GM13976 (cell line): ENCODE results near the gene RPP25.

Experiments
- DNase-seq: peaks from one replicate; pipeline ENCODE4 v3.0.0; 2012; ENCODE audit warnings: low spot score
- in situ Hi-C: fragments of 300-500 bp; cut with MboI; formaldehyde crosslinking; loops from one replicate; pipeline ENCODE4 v1.12.0; 2022; ENCODE audit warnings: low sequenced_read_pairs, mixed read lengths, inconsistent platforms; ENCODE audit not compliant: unreplicated experiment
- TF ChIP-seq, protein P1 (sequence below): IDR thresholded peaks from 2 replicates; pipeline ENCODE4 v1.5.1; 2012; ENCODE audit warnings: borderline replicate concordance, mild to moderate bottlenecking; ENCODE audit not compliant: insufficient read depth; ENCODE audit errors: extremely low read depth, missing control alignments, control extremely low read depth

The RPP25 gene

DNA sequence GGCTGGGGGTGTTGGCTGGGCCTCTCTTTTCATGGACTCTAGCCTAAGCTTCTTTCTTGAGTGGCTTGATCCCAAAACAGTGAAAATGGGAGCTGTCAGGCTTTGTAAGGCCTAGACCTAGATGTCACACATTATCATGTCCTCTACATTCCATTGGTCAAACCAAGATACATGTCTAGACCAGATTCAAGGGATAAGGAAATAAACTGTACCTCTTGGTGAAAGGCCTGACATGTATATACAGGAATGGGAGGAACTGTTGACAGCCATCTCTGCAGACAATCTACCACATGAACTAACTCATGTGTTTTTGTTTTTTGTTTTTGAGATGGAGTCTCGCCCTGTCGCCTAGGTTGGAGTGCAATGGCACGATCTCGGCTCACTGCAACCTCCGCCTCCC is 11.1 kb upstream of the RPP25 start:
- in situ Hi-C loops, result no loop called here
- TF ChIP-seq, protein P1, sequence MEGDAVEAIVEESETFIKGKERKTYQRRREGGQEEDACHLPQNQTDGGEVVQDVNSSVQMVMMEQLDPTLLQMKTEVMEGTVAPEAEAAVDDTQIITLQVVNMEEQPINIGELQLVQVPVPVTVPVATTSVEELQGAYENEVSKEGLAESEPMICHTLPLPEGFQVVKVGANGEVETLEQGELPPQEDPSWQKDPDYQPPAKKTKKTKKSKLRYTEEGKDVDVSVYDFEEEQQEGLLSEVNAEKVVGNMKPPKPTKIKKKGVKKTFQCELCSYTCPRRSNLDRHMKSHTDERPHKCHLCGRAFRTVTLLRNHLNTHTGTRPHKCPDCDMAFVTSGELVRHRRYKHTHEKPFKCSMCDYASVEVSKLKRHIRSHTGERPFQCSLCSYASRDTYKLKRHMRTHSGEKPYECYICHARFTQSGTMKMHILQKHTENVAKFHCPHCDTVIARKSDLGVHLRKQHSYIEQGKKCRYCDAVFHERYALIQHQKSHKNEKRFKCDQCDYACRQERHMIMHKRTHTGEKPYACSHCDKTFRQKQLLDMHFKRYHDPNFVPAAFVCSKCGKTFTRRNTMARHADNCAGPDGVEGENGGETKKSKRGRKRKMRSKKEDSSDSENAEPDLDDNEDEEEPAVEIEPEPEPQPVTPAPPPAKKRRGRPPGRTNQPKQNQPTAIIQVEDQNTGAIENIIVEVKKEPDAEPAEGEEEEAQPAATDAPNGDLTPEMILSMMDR, result no peak
- no peak for DNase-seq

DNA sequence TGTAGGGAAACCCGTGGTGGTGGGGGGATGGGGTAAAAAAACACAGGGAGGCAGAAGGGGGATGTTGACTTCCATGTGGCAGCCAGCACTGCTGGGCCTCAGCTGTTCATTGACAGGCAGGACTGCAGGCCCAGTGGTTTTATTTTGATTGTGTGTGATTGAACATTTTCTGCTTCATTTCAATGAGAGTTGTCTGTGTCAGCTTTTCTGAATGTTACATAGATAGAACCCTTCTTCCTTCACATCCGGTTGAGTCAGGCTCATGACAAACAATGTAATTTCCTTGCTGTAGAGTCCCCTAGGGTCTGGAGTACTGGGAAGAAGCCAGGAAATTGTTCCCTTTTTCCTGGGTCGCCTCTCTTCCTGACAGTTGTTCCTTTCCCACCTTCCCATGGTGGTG is 8.2 kb upstream of the RPP25 start:
- TF ChIP-seq, protein P1, result no peak
- no peak for DNase-seq
- in situ Hi-C loops, result no loop called here

DNA sequence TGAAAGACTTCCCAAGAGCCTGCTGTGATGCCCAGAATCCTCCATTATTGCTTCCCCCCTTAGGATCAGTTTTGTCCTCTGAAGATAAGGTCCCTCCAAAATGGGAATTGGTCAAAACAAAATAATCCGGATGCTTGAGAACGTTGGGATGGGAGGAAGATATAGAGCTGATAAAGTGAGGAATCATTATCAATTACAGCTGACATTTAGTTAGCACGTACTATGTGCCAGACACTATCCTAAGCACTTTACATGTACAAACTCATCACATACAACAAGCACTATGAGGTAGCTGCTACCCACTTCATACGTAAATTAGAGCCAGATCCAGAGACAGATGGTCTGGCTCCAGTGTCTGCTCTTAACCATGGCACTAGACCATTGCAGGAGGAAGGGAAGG is 6.6 kb upstream of the RPP25 start:
- in situ Hi-C loops, result no loop called here
- no peak for DNase-seq
- TF ChIP-seq, protein P1, result no peak

DNA sequence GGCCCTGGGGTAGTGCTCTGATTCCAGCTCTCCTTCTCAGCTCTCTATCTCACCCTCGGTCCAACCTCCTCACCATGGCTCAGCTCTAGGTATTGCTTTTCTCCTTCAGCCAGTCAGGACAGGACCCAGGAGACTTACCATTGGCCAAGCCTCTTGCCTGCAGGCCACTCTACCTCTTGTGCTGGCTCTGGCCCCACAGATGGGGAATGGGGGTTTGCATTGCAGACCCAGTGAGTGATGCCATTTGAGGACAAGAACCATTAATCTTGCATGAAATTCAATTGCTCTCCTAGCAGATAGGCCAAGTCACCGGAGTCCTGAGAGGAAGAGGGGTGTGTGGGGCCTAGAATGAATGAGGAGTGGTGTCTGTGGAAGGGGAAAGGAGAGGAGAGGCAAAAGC is 6.1 kb upstream of the RPP25 start:
- no peak for DNase-seq
- TF ChIP-seq, protein P1, result no peak
- in situ Hi-C loops, result no loop called here

DNA sequence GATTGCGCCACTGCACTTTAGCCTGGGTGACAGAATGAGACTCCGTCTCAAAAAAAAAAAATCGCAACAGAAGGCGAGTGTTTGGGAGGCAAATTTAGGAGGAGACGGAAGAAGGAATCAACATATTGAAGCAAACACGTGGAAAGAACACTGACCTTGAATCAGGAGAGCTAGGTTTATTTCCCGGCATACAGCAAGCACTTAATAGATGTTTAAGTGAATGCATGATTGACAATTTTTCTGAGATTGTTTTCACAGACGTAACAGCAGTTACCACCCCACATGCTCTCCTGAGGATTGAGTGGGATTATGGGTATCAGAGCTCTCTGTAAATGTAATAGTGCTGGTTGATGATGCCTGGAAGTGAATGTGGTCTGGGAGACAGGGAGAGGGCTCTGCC is 5.6 kb upstream of the RPP25 start:
- TF ChIP-seq, protein P1, result no peak
- in situ Hi-C loops, result no loop called here
- no peak for DNase-seq

DNA sequence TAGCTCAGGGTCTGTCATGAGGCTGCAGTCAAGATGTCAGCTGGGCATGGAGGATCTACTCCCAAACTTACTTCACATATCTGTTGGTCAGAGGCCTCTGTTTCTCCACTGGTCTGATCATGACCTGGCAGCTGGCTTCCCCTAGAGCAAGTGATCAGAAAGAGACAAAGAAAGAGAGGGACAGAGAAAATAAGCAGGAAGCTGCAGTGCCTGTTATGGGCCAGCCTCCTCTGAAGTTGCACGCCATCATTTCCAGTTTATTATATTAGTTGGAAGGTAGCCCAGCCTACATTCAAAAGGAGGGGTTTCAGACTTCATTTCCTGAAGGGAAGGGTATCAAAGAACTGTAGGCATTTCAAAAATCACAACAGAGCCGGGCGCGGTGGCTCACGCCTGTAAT is 5.0 kb upstream of the RPP25 start:
- in situ Hi-C loops, result no loop called here
- no peak for DNase-seq
- TF ChIP-seq, protein P1, result no peak

DNA sequence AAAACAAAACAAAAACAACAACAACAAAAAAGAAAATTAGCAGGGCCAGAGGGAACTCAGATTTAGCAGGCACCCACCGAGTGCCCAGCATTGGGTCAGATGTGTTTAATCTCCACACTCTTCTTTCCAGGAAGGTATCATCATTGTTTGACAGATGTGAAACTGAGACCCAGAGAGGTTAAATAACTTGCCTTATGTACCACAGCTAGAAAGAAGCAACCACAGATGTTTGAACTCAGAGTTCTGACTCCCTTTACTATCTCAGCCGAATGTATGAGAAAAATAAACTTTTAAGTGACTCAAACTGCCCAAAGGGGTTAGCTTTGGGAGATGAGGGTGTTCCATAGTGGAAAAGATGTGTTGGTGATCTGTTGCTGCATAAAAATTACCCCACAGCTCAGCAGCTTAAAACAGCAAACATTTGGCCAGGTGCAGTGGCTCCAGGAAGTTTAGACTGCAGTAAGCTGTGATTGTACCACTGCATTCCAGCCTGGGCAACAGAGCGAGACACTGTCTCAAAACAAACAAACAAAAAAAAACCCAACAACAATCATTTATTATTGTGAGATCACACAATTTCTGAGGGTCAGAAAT is 4.5 kb upstream of the RPP25 start:
- in situ Hi-C loops, result no loop called here
- TF ChIP-seq, protein P1, result no peak
- DNase-seq, result no peak
